DOHH2 (cell line): ENCODE data around the gene UTRN.

ENCODE experiments used
- H3F3A ChIP-seq: fragments of 200-600 bp; sonication (generic), shearing (Covaris generic); 2 replicates; pipeline ENCODE4 v1.6.0; 2016; ENCODE audit warnings: antibody characterized with exemption, mild to moderate bottlenecking; ENCODE audit not compliant: control insufficient read depth, insufficient read depth
- H3K27ac ChIP-seq: fragments of 200-600 bp; sonication (generic); 2 replicates; pipeline ENCODE4 v1.5.1; 2014; ENCODE audit warnings: low read depth, mild to moderate bottlenecking, low read length, moderate library complexity
- H3K27me3 ChIP-seq: fragments of 200-600 bp; sonication (generic); 2 replicates; pipeline ENCODE4 v1.6.1; 2014; ENCODE audit warnings: mild to moderate bottlenecking, low read length, mixed read lengths; ENCODE audit not compliant: control insufficient read depth
- H3K36me3 ChIP-seq: fragments of 200-600 bp; sonication (generic); 2 replicates; pipeline ENCODE4 v1.6.1; 2014; ENCODE audit warnings: mild to moderate bottlenecking, low read length, moderate library complexity, mixed read lengths; ENCODE audit not compliant: control insufficient read depth
- H3K4me1 ChIP-seq: fragments of 200-600 bp; sonication (generic); 2 replicates; pipeline ENCODE4 v1.6.1; 2014; ENCODE audit warnings: mild to moderate bottlenecking, low read length, mixed read lengths; ENCODE audit not compliant: control insufficient read depth
- H3K4me2 ChIP-seq: fragments of 200-600 bp; sonication (generic); 2 replicates; pipeline ENCODE4 v1.6.0; 2014; ENCODE audit warnings: mild to moderate bottlenecking, low read length, moderate library complexity
- H3K4me3 ChIP-seq: fragments of 200-600 bp; sonication (generic); 2 replicates; pipeline ENCODE4 v1.5.1; 2014; ENCODE audit warnings: mild to moderate bottlenecking, low read length, mixed read lengths
- H3K79me2 ChIP-seq: fragments of 200-600 bp; sonication (generic); 2 replicates; pipeline ENCODE4 v1.6.1; 2014; ENCODE audit warnings: mild to moderate bottlenecking, low read length, mixed read lengths; ENCODE audit not compliant: control insufficient read depth
- H3K9me2 ChIP-seq: fragments of 200-600 bp; sonication (generic); replicated peaks from 2 replicates; pipeline ENCODE4 v1.6.1; 2014; ENCODE audit warnings: mild to moderate bottlenecking, low read length, mixed read lengths; ENCODE audit not compliant: control insufficient read depth
- H3K9me3 ChIP-seq: fragments of 200-600 bp; sonication (generic); 2 replicates; pipeline ENCODE4 v1.6.1; 2014; ENCODE audit warnings: antibody characterized with exemption, low read length, mixed read lengths; ENCODE audit not compliant: control insufficient read depth, insufficient read depth
- H4K20me1 ChIP-seq: fragments of 200-600 bp; sonication (generic); 2 replicates; pipeline ENCODE4 v1.6.0; 2014; ENCODE audit warnings: low read depth, mild to moderate bottlenecking, antibody characterized with exemption, low read length, moderate library complexity; ENCODE audit not compliant: control insufficient read depth, insufficient read depth
- CTCF ChIP-seq: fragments of 200-600 bp; sonication (generic); IDR thresholded peaks from one replicate; pipeline ENCODE4 v1.5.1; 2014; ENCODE audit warnings: antibody characterized with exemption, mild to moderate bottlenecking, low read depth, low read length; ENCODE audit not compliant: poor library complexity, severe bottlenecking
- EZH2phosphoT487 ChIP-seq: fragments of 200-600 bp; sonication (generic); IDR thresholded peaks from 2 replicates; pipeline ENCODE4 v1.6.1; 2017; ENCODE audit warnings: borderline replicate concordance, mild to moderate bottlenecking, antibody characterized with exemption, low read length, moderate library complexity, mixed read lengths

The UTRN gene

GRCh38 chr6:144304223-144304848 lies 19.2 kb downstream of the UTRN start:
- Histone ChIP-seq H3K79me2 (no peaks in the 10 kb centered on the region), H3K27me3 (no peaks in the 10 kb centered on the region; the same call in 1 of the 2 replicates), H3K36me3 (no peaks in the 10 kb centered on the region), H3K27ac (no peak overlapping the region), H3K9me3 (no peaks in the 10 kb centered on the region), H3F3A (no peaks in the 10 kb centered on the region), H4K20me1 (no peaks in the 10 kb centered on the region), H3K4me1 (no peaks in the 10 kb centered on the region), H3K4me3 (no peak overlapping the region), H3K9me2 (no peaks in the 10 kb centered on the region), H3K4me2 (no peak overlapping the region)
- TF ChIP-seq EZH2phosphoT487 = no peak

GRCh38 chr6:144305567-144305966 lies 20.4 kb downstream of the UTRN start:
- no peaks in the 10 kb centered on the region for H3F3A ChIP-seq
- no peak overlapping the region for H3K4me2 ChIP-seq
- TF ChIP-seq CTCF = no peak
- TF ChIP-seq EZH2phosphoT487 = no peak
- no peaks in the 10 kb centered on the region for H4K20me1 ChIP-seq
- H3K27ac ChIP-seq = no peak overlapping the region
- H3K4me3 ChIP-seq = no peak overlapping the region
- H3K9me3 ChIP-seq = no peaks in the 10 kb centered on the region
- no peaks in the 10 kb centered on the region for H3K36me3 ChIP-seq
- H3K27me3 ChIP-seq = no peaks in the 10 kb centered on the region; the same call in 1 of the 2 replicates
- H3K79me2 ChIP-seq = no peaks in the 10 kb centered on the region
- no peaks in the 10 kb centered on the region for H3K4me1 ChIP-seq
- H3K9me2 ChIP-seq = no peaks in the 10 kb centered on the region

- TF ChIP-seq EZH2phosphoT487 (no peak), CTCF (no peak)
- Histone ChIP-seq H3K36me3 (no peaks in the 10 kb centered on the region), H3K4me3 (no peak overlapping the region), H3K9me2 (no peaks in the 10 kb centered on the region), H3K4me2 (no peak overlapping the region), H4K20me1 (no peaks in the 10 kb centered on the region), H3K4me1 (no peaks in the 10 kb centered on the region), H3K27me3 (no peaks in the 10 kb centered on the region; the same call in 1 of the 2 replicates), H3K9me3 (no peaks in the 10 kb centered on the region), H3K27ac (no peak overlapping the region), H3F3A (no peaks in the 10 kb centered on the region), H3K79me2 (no peaks in the 10 kb centered on the region)
Observed at GRCh38 chr6:144305985-144306384, 20.9 kb downstream of the UTRN start.

GRCh38 chr6:144307880-144308279 lies 22.7 kb downstream of the UTRN start:
- Histone ChIP-seq H3K4me1 (no peaks in the 10 kb centered on the region), H3K79me2 (no peaks in the 10 kb centered on the region)

More at GRCh38 chr6:144307880-144308279, 22.7 kb downstream of the UTRN start:
- no peaks in the 10 kb centered on the region for H3K36me3 ChIP-seq
- no peaks in the 10 kb centered on the region for H3K9me2 ChIP-seq
- H3K27ac ChIP-seq = no peak overlapping the region
- H4K20me1 ChIP-seq = no peaks in the 10 kb centered on the region
- H3K4me3 ChIP-seq = no peak overlapping the region
- TF ChIP-seq CTCF (no peak), EZH2phosphoT487 (no peak)
- no peaks in the 10 kb centered on the region; the same call in 1 of the 2 replicates for H3K27me3 ChIP-seq
- no peaks in the 10 kb centered on the region for H3K9me3 ChIP-seq
- H3F3A ChIP-seq = no peaks in the 10 kb centered on the region
- no peak overlapping the region for H3K4me2 ChIP-seq
